Measurements from ENCODE around the gene MMP20. TPM values are rescaled to one million over a fixed set of nuclear protein-coding genes. Genes with fewer than 3 reads are reported as not detected.

MMP20 gene, protein sequence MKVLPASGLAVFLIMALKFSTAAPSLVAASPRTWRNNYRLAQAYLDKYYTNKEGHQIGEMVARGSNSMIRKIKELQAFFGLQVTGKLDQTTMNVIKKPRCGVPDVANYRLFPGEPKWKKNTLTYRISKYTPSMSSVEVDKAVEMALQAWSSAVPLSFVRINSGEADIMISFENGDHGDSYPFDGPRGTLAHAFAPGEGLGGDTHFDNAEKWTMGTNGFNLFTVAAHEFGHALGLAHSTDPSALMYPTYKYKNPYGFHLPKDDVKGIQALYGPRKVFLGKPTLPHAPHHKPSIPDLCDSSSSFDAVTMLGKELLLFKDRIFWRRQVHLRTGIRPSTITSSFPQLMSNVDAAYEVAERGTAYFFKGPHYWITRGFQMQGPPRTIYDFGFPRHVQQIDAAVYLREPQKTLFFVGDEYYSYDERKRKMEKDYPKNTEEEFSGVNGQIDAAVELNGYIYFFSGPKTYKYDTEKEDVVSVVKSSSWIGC
- total RNA-seq (not detected), polyA plus RNA-seq (not detected)
- long read RNA-seq, donor 1, result 0 reads
- long read RNA-seq, donor 2, result 0 reads

DNA sequence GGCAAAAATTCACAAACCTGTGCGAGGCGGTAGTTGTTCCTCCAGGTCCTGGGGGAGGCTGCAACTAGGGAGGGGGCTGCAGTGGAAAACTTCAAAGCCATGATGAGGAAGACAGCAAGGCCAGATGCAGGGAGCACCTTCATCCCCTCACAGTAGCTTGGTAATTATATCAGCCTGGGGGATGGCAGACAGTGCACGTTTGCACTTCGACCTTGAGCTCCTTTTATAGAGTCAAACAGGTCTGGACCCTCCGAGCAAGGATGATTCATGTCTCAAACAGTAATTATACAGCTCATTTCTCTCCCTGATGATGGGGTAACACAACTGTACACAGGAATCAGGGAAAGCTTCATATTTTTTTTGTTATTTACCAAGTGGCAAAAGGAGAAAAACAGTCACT lies at the start of gene MMP20:
Gene MMP20, minus strand, starts transcription at position 156 of the 400 bp plus-strand sequence. Its CDS starts 13 bp downstream, at position 143.
- intact Hi-C loops (cut with DNase I), result no loop called here
- H3K27me3 ChIP-seq (ENCODE audit: insufficient read depth in 3 of 3, low read length in 2 of 3), result peaks cover 0 to 6% (median 2%) of the 10 kb centered on the region in 3 donors

DNA sequence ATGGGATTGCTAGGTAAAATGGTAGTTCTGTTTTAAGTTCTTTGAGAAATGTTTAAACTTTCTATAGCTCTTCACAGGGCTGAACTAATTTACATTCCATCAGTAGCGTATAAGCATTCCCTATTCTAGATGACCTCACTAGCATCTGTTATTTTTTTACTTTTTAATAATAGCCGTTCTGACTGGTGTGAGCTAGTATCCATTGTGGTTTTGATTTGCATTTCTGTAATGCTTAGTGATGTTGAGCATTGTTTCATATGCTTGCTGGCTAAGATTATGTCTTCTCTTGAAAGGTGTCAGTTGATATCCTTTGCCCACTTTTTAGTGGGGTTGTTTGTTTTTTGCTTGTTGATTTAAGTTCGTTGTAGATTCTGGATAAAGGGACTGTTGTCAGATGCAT lies 44.5 kb upstream of the MMP20 start:
- no peaks in the 10 kb centered on the region for H3K36me3 ChIP-seq (ENCODE audit: insufficient read depth in 1 of 2, low read depth in 1 of 2)
- H3K9me3 ChIP-seq, result no peaks in the 10 kb centered on the region
- H3K27ac ChIP-seq, result no peak overlapping the region
- no peaks in the 10 kb centered on the region for H3K4me1 ChIP-seq
- no peak overlapping the region for H3K4me3 ChIP-seq
- no peak for ATAC-seq
- TF ChIP-seq, protein P1, sequence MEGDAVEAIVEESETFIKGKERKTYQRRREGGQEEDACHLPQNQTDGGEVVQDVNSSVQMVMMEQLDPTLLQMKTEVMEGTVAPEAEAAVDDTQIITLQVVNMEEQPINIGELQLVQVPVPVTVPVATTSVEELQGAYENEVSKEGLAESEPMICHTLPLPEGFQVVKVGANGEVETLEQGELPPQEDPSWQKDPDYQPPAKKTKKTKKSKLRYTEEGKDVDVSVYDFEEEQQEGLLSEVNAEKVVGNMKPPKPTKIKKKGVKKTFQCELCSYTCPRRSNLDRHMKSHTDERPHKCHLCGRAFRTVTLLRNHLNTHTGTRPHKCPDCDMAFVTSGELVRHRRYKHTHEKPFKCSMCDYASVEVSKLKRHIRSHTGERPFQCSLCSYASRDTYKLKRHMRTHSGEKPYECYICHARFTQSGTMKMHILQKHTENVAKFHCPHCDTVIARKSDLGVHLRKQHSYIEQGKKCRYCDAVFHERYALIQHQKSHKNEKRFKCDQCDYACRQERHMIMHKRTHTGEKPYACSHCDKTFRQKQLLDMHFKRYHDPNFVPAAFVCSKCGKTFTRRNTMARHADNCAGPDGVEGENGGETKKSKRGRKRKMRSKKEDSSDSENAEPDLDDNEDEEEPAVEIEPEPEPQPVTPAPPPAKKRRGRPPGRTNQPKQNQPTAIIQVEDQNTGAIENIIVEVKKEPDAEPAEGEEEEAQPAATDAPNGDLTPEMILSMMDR (IDR thresholded peaks at IDR 0.05), result no peak
- H3K27me3 ChIP-seq (ENCODE audit: insufficient read depth in 3 of 3, low read length in 2 of 3), result peaks cover 0 to 4% (median 0%) of the 10 kb centered on the region in 3 donors
- no peak for DNase-seq
- intact Hi-C loops (cut with DNase I), result loop anchor here in 1 of 2 donors (5.0 to 10.0 kb wide), 2 partner anchors 325 to 377 kb away; partner anchors contain the start of gene BIRC2
- 55 to 66% (median 61%) methylated on average over 3 of the region's 3 CpGs for WGBS, 3 donors

More for the DNA sequence above, at the start of gene MMP20:
- no peak within 1 kb of the TSS for H3K4me3 ChIP-seq
- DNase-seq (no peak), ATAC-seq (no peak)
- TF ChIP-seq, protein P1 (IDR thresholded peaks at IDR 0.05), result no peak
- no peaks in the 10 kb centered on the region for H3K9me3 ChIP-seq
- no peaks in the 10 kb centered on the region for H3K4me1 ChIP-seq
- H3K27ac ChIP-seq, result no peak within 1 kb of the TSS
- WGBS, 3 donors, result 70 to 75% (median 73%) methylated on average over 5 of the region's 5 CpGs
- no peaks in the 10 kb centered on the region for H3K36me3 ChIP-seq (ENCODE audit: insufficient read depth in 1 of 2, low read depth in 1 of 2)

DNA sequence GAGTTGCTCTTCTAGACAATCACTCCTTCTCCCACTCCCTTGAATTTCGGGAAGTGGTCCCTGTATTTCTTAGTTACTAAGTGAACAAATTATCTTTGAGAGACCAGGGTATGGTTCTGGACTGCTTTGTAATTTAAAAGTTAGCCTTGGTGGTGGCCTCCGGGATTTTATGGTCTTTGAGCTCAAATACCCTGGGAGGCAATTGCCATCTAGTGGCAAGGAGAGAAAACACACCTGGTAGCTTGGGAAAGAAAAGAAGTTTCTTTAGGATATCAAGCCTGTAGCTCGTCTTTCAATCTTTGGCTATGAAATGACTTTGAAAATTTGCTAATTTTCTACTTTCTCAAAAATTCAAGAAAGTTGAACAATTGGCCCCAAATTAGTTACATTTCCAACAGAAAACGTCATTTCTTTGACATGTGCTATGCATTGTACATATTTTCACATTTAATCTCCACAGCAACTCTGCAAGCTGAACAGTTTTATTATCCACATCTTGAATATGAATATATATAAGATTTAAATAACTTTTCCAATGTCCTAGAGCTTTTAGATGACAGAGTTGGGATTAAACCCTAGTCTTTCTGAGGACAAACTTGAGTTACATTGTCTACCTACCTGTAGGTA lies 41.3 kb upstream of the MMP20 start:
- TF ChIP-seq, protein P1 (IDR thresholded peaks at IDR 0.05), result peak; percentile 60

DNA sequence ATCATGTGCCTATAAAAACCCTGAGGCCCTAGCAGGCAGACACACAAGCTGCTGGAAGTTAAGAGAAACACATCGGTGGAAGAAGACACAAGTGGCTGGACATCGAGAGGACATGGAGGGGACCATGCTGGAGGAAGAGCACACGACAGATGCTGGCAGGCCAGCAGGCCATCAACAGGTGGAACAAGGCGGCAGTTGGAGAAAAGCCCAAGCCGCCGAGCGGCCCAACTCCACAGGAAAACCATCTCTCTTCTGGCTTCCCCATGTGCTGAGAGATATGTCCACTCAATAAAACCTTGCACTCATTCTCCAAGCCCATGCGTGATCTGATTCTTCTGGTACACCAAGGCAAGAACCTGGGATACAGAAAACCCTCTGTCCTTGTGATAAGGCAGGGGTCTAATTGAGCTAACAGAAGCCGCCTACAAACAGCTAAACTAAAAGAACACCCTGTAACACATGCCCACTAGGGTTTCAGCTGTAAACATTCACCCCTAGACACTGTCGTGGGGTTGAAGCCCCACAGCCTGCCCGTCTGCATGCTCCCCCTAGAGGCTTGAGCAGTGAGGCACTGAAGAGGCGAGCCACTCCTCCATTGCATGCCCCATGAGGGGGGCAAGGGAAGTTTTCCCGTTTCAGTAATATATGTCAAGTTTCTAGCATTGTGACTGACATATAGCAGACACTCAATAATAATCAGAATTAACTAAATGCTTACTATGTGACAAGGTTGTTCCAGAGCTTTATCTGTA lies 39.0 kb upstream of the MMP20 start:
- Histone ChIP-seq H3K36me3 (ENCODE audit: insufficient read depth in 1 of 2, low read depth in 1 of 2) (no peaks in the 10 kb centered on the region), H3K4me1 (no peaks in the 10 kb centered on the region), H3K27me3 (ENCODE audit: insufficient read depth in 3 of 3, low read length in 2 of 3) (peaks cover 0 to 4% (median 0%) of the 10 kb centered on the region in 3 donors), H3K9me3 (no peaks in the 10 kb centered on the region), H3K27ac (no peak overlapping the region), H3K4me3 (no peak overlapping the region)
- intact Hi-C loops (cut with DNase I), result loop anchor here in 1 of 2 donors (10.0 kb wide), 1 partner anchor 319 kb away; the partner anchor contains the start of gene BIRC2
- ATAC-seq (no peak), DNase-seq (no peak)
- whole genome bisulfite sequencing, 3 donors, result 66 to 70% (median 69%) methylated on average over 13 of the region's 13 CpGs
- TF ChIP-seq, protein P1 (IDR thresholded peaks at IDR 0.05), result no peak

More for the DNA sequence above, 41.3 kb upstream of the MMP20 start:
- Histone ChIP-seq H3K4me3 (no peak overlapping the region), H3K4me1 (no peaks in the 10 kb centered on the region), H3K27me3 (ENCODE audit: insufficient read depth in 3 of 3, low read length in 2 of 3) (peaks cover 0 to 4% (median 0%) of the 10 kb centered on the region in 3 donors), H3K36me3 (ENCODE audit: insufficient read depth in 1 of 2, low read depth in 1 of 2) (no peaks in the 10 kb centered on the region), H3K9me3 (no peaks in the 10 kb centered on the region), H3K27ac (no peak overlapping the region)
- DNase-seq, result no peak
- intact Hi-C loops (cut with DNase I), result loop anchor here in 1 of 2 donors (5.0 to 10.0 kb wide), 2 partner anchors 322 to 374 kb away; partner anchors contain the start of gene BIRC2
- 7 to 8% (median 7%) methylated on average over 4 of the region's 4 CpGs for WGBS, 3 donors
- ATAC-seq, result no peak
